PC-9 (cell line): ENCODE measurements around the gene PTCD1.

Experiments
- CTCF ChIP-seq: fragments of 200-600 bp; sonication (generic); conservative IDR thresholded peaks from 2 replicates; pipeline ENCODE4 v1.6.1; 2017; ENCODE audit warnings: mixed run types, antibody characterized with exemption, mild to moderate bottlenecking, moderate library complexity
- EZH2 ChIP-seq: fragments of 200-600 bp; sonication (generic); IDR thresholded peaks from 2 replicates; pipeline ENCODE4 v1.8.0; 2017; ENCODE audit warnings: antibody characterized with exemption, low read depth

GRCh38 chr7:99394188-99394502 lies 44.5 kb downstream of the PTCD1 start:
- TF ChIP-seq CTCF (no peak), EZH2 (no peak)
